Measurements from ENCODE around the gene VSTM4.

The VSTM4 gene

GRCh38 chr10:49117376-49118070 lies 2.2 kb upstream of the VSTM4 start:
- DNase-seq (ENCODE audit: low spot score) = no peak
- Mint-ChIP-seq H3K9me3 (no peaks in the 10 kb centered on the region), H3K27me3 (ENCODE audit: low read depth) (peaks cover 37% of the 10 kb centered on the region), H3K4me3 (no peak overlapping the region), H3K27ac (no peak overlapping the region), H3K4me1 (ENCODE audit: low read depth) (peaks cover 8% of the 10 kb centered on the region), H3K36me3 (ENCODE audit: low read depth) (no peaks in the 10 kb centered on the region)

- peaks cover 8% of the 10 kb centered on the region for H3K4me1 Mint-ChIP-seq (ENCODE audit: low read depth)
- H3K27ac Mint-ChIP-seq = no peak overlapping the region
- H3K27me3 Mint-ChIP-seq (ENCODE audit: low read depth) = peaks cover 35% of the 10 kb centered on the region
- no peak for DNase-seq (ENCODE audit: low spot score)
- H3K36me3 Mint-ChIP-seq (ENCODE audit: low read depth) = no peaks in the 10 kb centered on the region
- no peaks in the 10 kb centered on the region for H3K9me3 Mint-ChIP-seq
- no peak overlapping the region for H3K4me3 Mint-ChIP-seq
Measured at GRCh38 chr10:49116509-49117375, 1.4 kb upstream of the VSTM4 start.

- Mint-ChIP-seq H3K4me1 (ENCODE audit: low read depth) (peaks cover 8% of the 10 kb centered on the region), H3K27me3 (ENCODE audit: low read depth) (peaks cover 31% of the 10 kb centered on the region), H3K9me3 (no peaks in the 10 kb centered on the region), H3K4me3 (peak overlapping the region; percentile 14), H3K36me3 (ENCODE audit: low read depth) (no peaks in the 10 kb centered on the region), H3K27ac (no peak overlapping the region)
- peak; percentile 12 for DNase-seq (ENCODE audit: low spot score)
Measured at GRCh38 chr10:49115796-49116508, 630 bp upstream of the VSTM4 start.

GRCh38 chr10:49114718-49115014 lies 656 bp downstream of the VSTM4 start:
- no peaks in the 10 kb centered on the region for H3K36me3 Mint-ChIP-seq (ENCODE audit: low read depth)
- H3K4me1 Mint-ChIP-seq (ENCODE audit: low read depth) = peaks cover 8% of the 10 kb centered on the region
- H3K27me3 Mint-ChIP-seq (ENCODE audit: low read depth) = peaks cover 27% of the 10 kb centered on the region
- no peak for DNase-seq (ENCODE audit: low spot score)
- H3K4me3 Mint-ChIP-seq = peak overlapping the region; percentile 66
- no peak overlapping the region for H3K27ac Mint-ChIP-seq
- no peaks in the 10 kb centered on the region for H3K9me3 Mint-ChIP-seq

GRCh38 chr10:49113741-49114141 lies 1.6 kb downstream of the VSTM4 start:
- Mint-ChIP-seq H3K4me3 (no peak overlapping the region), H3K36me3 (ENCODE audit: low read depth) (no peaks in the 10 kb centered on the region), H3K27ac (no peak overlapping the region), H3K9me3 (no peaks in the 10 kb centered on the region), H3K4me1 (ENCODE audit: low read depth) (peaks cover 8% of the 10 kb centered on the region), H3K27me3 (ENCODE audit: low read depth) (peaks cover 27% of the 10 kb centered on the region)
- no peak for DNase-seq (ENCODE audit: low spot score)

- Mint-ChIP-seq H3K4me3 (no peak overlapping the region), H3K27me3 (ENCODE audit: low read depth) (peaks cover 24% of the 10 kb centered on the region), H3K27ac (no peak overlapping the region), H3K9me3 (no peaks in the 10 kb centered on the region), H3K4me1 (ENCODE audit: low read depth) (peaks cover 8% of the 10 kb centered on the region), H3K36me3 (ENCODE audit: low read depth) (no peaks in the 10 kb centered on the region)
- no peak for DNase-seq (ENCODE audit: low spot score)
Measured at GRCh38 chr10:49112851-49113250, 2.5 kb downstream of the VSTM4 start.

GRCh38 chr10:49112098-49112497 lies 3.2 kb downstream of the VSTM4 start:
- no peak for DNase-seq (ENCODE audit: low spot score)
- Mint-ChIP-seq H3K4me1 (ENCODE audit: low read depth) (peaks cover 8% of the 10 kb centered on the region), H3K9me3 (no peaks in the 10 kb centered on the region), H3K4me3 (no peak overlapping the region), H3K27ac (no peak overlapping the region), H3K36me3 (ENCODE audit: low read depth) (no peaks in the 10 kb centered on the region), H3K27me3 (ENCODE audit: low read depth) (peaks cover 25% of the 10 kb centered on the region)

- Mint-ChIP-seq H3K36me3 (ENCODE audit: low read depth) (no peaks in the 10 kb centered on the region), H3K4me1 (ENCODE audit: low read depth) (peaks cover 7% of the 10 kb centered on the region), H3K9me3 (no peaks in the 10 kb centered on the region), H3K27ac (no peak overlapping the region), H3K27me3 (ENCODE audit: low read depth) (peaks cover 26% of the 10 kb centered on the region), H3K4me3 (no peak overlapping the region)
- no peak for DNase-seq (ENCODE audit: low spot score)
Measured at GRCh38 chr10:49111320-49111698, 4.0 kb downstream of the VSTM4 start.

GRCh38 chr10:49110684-49111319 lies 4.5 kb downstream of the VSTM4 start:
- Mint-ChIP-seq H3K27me3 (ENCODE audit: low read depth) (peaks cover 22% of the 10 kb centered on the region), H3K36me3 (ENCODE audit: low read depth) (no peaks in the 10 kb centered on the region), H3K9me3 (no peaks in the 10 kb centered on the region), H3K4me1 (ENCODE audit: low read depth) (peaks cover 4% of the 10 kb centered on the region), H3K27ac (no peak overlapping the region), H3K4me3 (no peak overlapping the region)
- no peak for DNase-seq (ENCODE audit: low spot score)

- no peak for DNase-seq (ENCODE audit: low spot score)
- Mint-ChIP-seq H3K4me1 (ENCODE audit: low read depth) (peaks cover 2% of the 10 kb centered on the region), H3K36me3 (ENCODE audit: low read depth) (no peaks in the 10 kb centered on the region)
Measured at GRCh38 chr10:49109669-49110340, 5.5 kb downstream of the VSTM4 start.

GRCh38 chr10:49108656-49109055 lies 6.7 kb downstream of the VSTM4 start:
- no peak for DNase-seq (ENCODE audit: low spot score)
- H3K36me3 Mint-ChIP-seq (ENCODE audit: low read depth) = no peaks in the 10 kb centered on the region
- no peaks in the 10 kb centered on the region for H3K9me3 Mint-ChIP-seq
- H3K27me3 Mint-ChIP-seq (ENCODE audit: low read depth) = peaks cover 21% of the 10 kb centered on the region
- H3K4me1 Mint-ChIP-seq (ENCODE audit: low read depth) = no peaks in the 10 kb centered on the region
- H3K4me3 Mint-ChIP-seq = no peak overlapping the region
- no peak overlapping the region for H3K27ac Mint-ChIP-seq

More at GRCh38 chr10:49109669-49110340, 5.5 kb downstream of the VSTM4 start:
- Mint-ChIP-seq H3K9me3 (no peaks in the 10 kb centered on the region), H3K4me3 (no peak overlapping the region), H3K27ac (no peak overlapping the region), H3K27me3 (ENCODE audit: low read depth) (peaks cover 27% of the 10 kb centered on the region)

- Mint-ChIP-seq H3K4me1 (ENCODE audit: low read depth) (no peaks in the 10 kb centered on the region), H3K27me3 (ENCODE audit: low read depth) (peaks cover 18% of the 10 kb centered on the region)
Measured at GRCh38 chr10:49107887-49108267, 7.4 kb downstream of the VSTM4 start.

GRCh38 chr10:49107111-49107886 lies 8.0 kb downstream of the VSTM4 start:
- Mint-ChIP-seq H3K27ac (no peak overlapping the region), H3K4me1 (ENCODE audit: low read depth) (no peaks in the 10 kb centered on the region)

More at GRCh38 chr10:49107887-49108267, 7.4 kb downstream of the VSTM4 start:
- Mint-ChIP-seq H3K27ac (no peak overlapping the region), H3K9me3 (no peaks in the 10 kb centered on the region), H3K36me3 (ENCODE audit: low read depth) (no peaks in the 10 kb centered on the region), H3K4me3 (no peak overlapping the region)
- DNase-seq (ENCODE audit: low spot score) = no peak

More at GRCh38 chr10:49107111-49107886, 8.0 kb downstream of the VSTM4 start:
- peaks cover 19% of the 10 kb centered on the region for H3K27me3 Mint-ChIP-seq (ENCODE audit: low read depth)
- no peaks in the 10 kb centered on the region for H3K36me3 Mint-ChIP-seq (ENCODE audit: low read depth)
- DNase-seq (ENCODE audit: low spot score) = no peak
- H3K9me3 Mint-ChIP-seq = no peaks in the 10 kb centered on the region
- H3K4me3 Mint-ChIP-seq = no peak overlapping the region

All from T-helper 2 cell treated with Interferon-gamma antibody and Interleukin-4, amounts not matched to agents 5 μg/mL and 100 μg/mL, for 36 hours (primary cell).